OCI-LY7 (cell line): ENCODE measurements around the gene EPS15.

Experiments
- EZH2phosphoT487 ChIP-seq: fragments of 200-600 bp; sonication (generic); IDR thresholded peaks from 2 replicates; pipeline ENCODE4 v1.6.1; 2018; ENCODE audit warnings: low read depth, borderline replicate concordance, mild to moderate bottlenecking, mixed run types, antibody characterized with exemption, low read length, moderate library complexity, mixed read lengths
- TF ChIP-seq, protein P1 (sequence below): fragments of 200-600 bp; sonication (generic); conservative IDR thresholded peaks from 2 replicates; pipeline ENCODE4 v1.5.1; 2014; ENCODE audit warnings: mild to moderate bottlenecking, antibody characterized with exemption, low read length, moderate library complexity, mixed read lengths

DNA sequence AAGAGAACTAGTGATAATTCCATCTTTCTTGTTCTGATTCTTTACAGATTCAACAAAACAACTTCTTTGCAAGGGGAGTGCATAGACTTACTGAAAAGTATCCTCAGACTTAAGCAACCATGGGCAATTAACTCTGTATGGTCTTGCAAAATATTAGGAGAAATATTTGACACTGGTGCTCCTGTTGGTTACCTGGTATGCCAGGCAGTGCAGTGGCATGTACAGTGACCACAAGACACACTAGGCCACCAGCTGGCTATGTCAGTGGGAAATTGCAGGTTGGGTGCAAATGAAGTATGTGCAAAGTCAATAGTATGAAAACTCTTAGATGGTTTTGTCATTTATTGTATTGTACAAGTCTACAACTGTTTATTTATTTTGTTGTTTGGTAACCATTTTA is 34.5 kb downstream of the EPS15 start:
- TF ChIP-seq, protein P1, sequence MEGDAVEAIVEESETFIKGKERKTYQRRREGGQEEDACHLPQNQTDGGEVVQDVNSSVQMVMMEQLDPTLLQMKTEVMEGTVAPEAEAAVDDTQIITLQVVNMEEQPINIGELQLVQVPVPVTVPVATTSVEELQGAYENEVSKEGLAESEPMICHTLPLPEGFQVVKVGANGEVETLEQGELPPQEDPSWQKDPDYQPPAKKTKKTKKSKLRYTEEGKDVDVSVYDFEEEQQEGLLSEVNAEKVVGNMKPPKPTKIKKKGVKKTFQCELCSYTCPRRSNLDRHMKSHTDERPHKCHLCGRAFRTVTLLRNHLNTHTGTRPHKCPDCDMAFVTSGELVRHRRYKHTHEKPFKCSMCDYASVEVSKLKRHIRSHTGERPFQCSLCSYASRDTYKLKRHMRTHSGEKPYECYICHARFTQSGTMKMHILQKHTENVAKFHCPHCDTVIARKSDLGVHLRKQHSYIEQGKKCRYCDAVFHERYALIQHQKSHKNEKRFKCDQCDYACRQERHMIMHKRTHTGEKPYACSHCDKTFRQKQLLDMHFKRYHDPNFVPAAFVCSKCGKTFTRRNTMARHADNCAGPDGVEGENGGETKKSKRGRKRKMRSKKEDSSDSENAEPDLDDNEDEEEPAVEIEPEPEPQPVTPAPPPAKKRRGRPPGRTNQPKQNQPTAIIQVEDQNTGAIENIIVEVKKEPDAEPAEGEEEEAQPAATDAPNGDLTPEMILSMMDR, result no peak
- no peak for TF ChIP-seq EZH2phosphoT487
